HEK293 (cell line): ENCODE measurements around the gene FOXA2.

Experiments used
- CTCF ChIA-PET: fragments of 350-600 bp; formaldehyde crosslinking; extraction: SDS; loops from one replicate; lab custom pipeline; 2021; ENCODE audit warnings: antibody characterized with exemption; lab: Yijun Ruan, JAX
- POLR2A ChIA-PET: fragments of 300-600 bp; formaldehyde crosslinking; extraction: SDS; loops from one replicate; lab custom pipeline; 2020; ENCODE audit warnings: antibody characterized with exemption, inconsistent platforms; lab: Yijun Ruan, JAX
- H3K27ac ChIP-seq: fragments of 200-500 bp; sonication (Bioruptor generic); 2 replicates; pipeline ENCODE4 v1.5.1; 2014; ENCODE audit warnings: low read depth, low read length, control low read depth, inconsistent platforms; ENCODE audit errors: extremely low read depth
- H3K36me3 ChIP-seq, 2 experiments: fragments of 200-500 bp in 1 of 2; sonication (Bioruptor generic) in 1 of 2; 1 replicate in 1 of 2; 2 replicates in 1 of 2; pipeline ENCODE4 v1.5.1; 2014 to 2017; ENCODE audit warnings: inconsistent platforms in 2 of 2, low read length in 2 of 2; ENCODE audit not compliant: control insufficient read depth in 2 of 2, insufficient read depth in 1 of 2
- H3K4me1 ChIP-seq: fragments of 200-500 bp; sonication (Bioruptor generic); 2 replicates; pipeline ENCODE4 v1.5.1; 2014; ENCODE audit warnings: mild to moderate bottlenecking, low read length, inconsistent platforms; ENCODE audit not compliant: control insufficient read depth, insufficient read depth
- H3K4me3 ChIP-seq: 2 replicates; pipeline ENCODE4 v1.5.1; 2011; ENCODE audit warnings: low read depth, mild to moderate bottlenecking, control low read depth, low read length, moderate library complexity
- H3K9me3 ChIP-seq: fragments of 200-500 bp; sonication (Bioruptor generic); 2 replicates; pipeline ENCODE4 v1.5.1; 2014; ENCODE audit warnings: low read depth, low read length, inconsistent platforms; ENCODE audit not compliant: control insufficient read depth, insufficient read depth
- GLIS1 ChIP-seq: fragments of 450-650 bp; formaldehyde crosslinking; IDR thresholded peaks from 2 replicates; pipeline ENCODE4 v1.5.1; 2016; ENCODE audit warnings: missing biosample characterization, missing genetic modification characterization
- SCRT1 ChIP-seq: fragments of 450-650 bp; formaldehyde crosslinking; IDR thresholded peaks from 2 replicates; pipeline ENCODE4 v1.5.1; 2016; ENCODE audit warnings: missing biosample characterization, missing genetic modification characterization, borderline replicate concordance
- YY1 ChIP-seq: fragments of 450-650 bp; formaldehyde crosslinking; IDR thresholded peaks from 2 replicates; pipeline ENCODE4 v1.5.1; 2018; ENCODE audit warnings: missing biosample characterization, missing genetic modification characterization
- YY2 ChIP-seq: fragments of 450-650 bp; formaldehyde crosslinking; IDR thresholded peaks from 2 replicates; pipeline ENCODE4 v1.5.1; 2016; ENCODE audit warnings: missing biosample characterization, missing genetic modification characterization
- ZBTB10 ChIP-seq: fragments of 450-650 bp; formaldehyde crosslinking; IDR thresholded peaks from 2 replicates; pipeline ENCODE4 v1.5.1; 2016; ENCODE audit warnings: missing biosample characterization, missing genetic modification characterization
- ZNF23 ChIP-seq: fragments of 450-650 bp; formaldehyde crosslinking; IDR thresholded peaks from 2 replicates; pipeline ENCODE4 v1.5.1; 2016; ENCODE audit warnings: missing biosample characterization, missing genetic modification characterization, borderline replicate concordance
- ZNF48 ChIP-seq: fragments of 450-650 bp; formaldehyde crosslinking; IDR thresholded peaks from 2 replicates; pipeline ENCODE4 v1.5.1; 2016; ENCODE audit warnings: missing biosample characterization, missing genetic modification characterization
- ZNF701 ChIP-seq: fragments of 450-650 bp; formaldehyde crosslinking; IDR thresholded peaks from 2 replicates; pipeline ENCODE4 v1.5.1; 2016; ENCODE audit warnings: missing biosample characterization, missing genetic modification characterization
- ZSCAN16 ChIP-seq: fragments of 450-650 bp; formaldehyde crosslinking; IDR thresholded peaks from 2 replicates; pipeline ENCODE4 v1.5.1; 2016; ENCODE audit warnings: missing biosample characterization, missing genetic modification characterization
- TF ChIP-seq, protein P1 (sequence below): fragments of 450-650 bp; formaldehyde crosslinking; IDR thresholded peaks from 2 replicates; pipeline ENCODE4 v1.5.1; 2016; ENCODE audit warnings: missing biosample characterization, missing genetic modification characterization
- TF ChIP-seq, protein P2 (sequence below): fragments of 450-650 bp; formaldehyde crosslinking; IDR thresholded peaks from 2 replicates; pipeline ENCODE4 v1.5.1; 2016; ENCODE audit warnings: missing biosample characterization, missing genetic modification characterization
- TF ChIP-seq, protein P3 (sequence below): fragments of 450-650 bp; IDR thresholded peaks from 2 replicates; pipeline ENCODE4 v1.5.1; 2018; ENCODE audit warnings: missing biosample characterization, missing genetic modification characterization

FOXA2 gene

GRCh38 chr20:22536141-22536828, 48.1 kb downstream of the FOXA2 start:
- Histone ChIP-seq H3K4me1 (no peaks in the 10 kb centered on the region), H3K9me3 (no peaks in the 10 kb centered on the region), H3K4me3 (no peak overlapping the region), H3K36me3 (no peaks in the 10 kb centered on the region), H3K27ac (no peak overlapping the region)
- ChIA-PET POLR2A (no interaction called here), CTCF (no interaction called here)
- TF ChIP-seq ZNF701 (tag by site-specific recombination) (no peak), ZBTB10 (no peak)
- TF ChIP-seq, protein P1, sequence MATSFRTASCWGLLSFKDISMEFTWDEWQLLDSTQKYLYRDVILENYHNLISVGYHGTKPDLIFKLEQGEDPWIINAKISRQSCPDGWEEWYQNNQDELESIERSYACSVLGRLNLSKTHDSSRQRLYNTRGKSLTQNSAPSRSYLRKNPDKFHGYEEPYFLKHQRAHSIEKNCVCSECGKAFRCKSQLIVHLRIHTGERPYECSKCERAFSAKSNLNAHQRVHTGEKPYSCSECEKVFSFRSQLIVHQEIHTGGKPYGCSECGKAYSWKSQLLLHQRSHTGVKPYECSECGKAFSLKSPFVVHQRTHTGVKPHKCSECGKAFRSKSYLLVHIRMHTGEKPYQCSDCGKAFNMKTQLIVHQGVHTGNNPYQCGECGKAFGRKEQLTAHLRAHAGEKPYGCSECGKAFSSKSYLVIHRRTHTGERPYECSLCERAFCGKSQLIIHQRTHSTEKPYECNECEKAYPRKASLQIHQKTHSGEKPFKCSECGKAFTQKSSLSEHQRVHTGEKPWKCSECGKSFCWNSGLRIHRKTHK (tag by site-specific recombination) = no peak

GRCh38 chr20:22535483-22535882, 48.9 kb downstream of the FOXA2 start:
- CTCF ChIA-PET = no interaction called here
- TF ChIP-seq ZBTB10 = no peak
- TF ChIP-seq, protein P2, sequence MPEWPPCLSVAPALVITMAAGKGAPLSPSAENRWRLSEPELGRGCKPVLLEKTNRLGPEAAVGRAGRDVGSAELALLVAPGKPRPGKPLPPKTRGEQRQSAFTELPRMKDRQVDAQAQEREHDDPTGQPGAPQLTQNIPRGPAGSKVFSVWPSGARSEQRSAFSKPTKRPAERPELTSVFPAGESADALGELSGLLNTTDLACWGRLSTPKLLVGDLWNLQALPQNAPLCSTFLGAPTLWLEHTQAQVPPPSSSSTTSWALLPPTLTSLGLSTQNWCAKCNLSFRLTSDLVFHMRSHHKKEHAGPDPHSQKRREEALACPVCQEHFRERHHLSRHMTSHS (tag by site-specific recombination) = no peak
- no peak for TF ChIP-seq YY2 (tag by site-specific recombination)
- TF ChIP-seq YY1 (tag by site-specific recombination) = no peak
- TF ChIP-seq, protein P3, sequence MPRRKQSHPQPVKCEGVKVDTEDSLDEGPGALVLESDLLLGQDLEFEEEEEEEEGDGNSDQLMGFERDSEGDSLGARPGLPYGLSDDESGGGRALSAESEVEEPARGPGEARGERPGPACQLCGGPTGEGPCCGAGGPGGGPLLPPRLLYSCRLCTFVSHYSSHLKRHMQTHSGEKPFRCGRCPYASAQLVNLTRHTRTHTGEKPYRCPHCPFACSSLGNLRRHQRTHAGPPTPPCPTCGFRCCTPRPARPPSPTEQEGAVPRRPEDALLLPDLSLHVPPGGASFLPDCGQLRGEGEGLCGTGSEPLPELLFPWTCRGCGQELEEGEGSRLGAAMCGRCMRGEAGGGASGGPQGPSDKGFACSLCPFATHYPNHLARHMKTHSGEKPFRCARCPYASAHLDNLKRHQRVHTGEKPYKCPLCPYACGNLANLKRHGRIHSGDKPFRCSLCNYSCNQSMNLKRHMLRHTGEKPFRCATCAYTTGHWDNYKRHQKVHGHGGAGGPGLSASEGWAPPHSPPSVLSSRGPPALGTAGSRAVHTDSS (tag by site-specific recombination) = no peak
- TF ChIP-seq ZSCAN16 (tag by site-specific recombination) = no peak
- TF ChIP-seq SCRT1 (tag by site-specific recombination) = no peak
- no peak for TF ChIP-seq GLIS1
- no peak for TF ChIP-seq ZNF23 (tag by site-specific recombination)
- TF ChIP-seq ZNF48 = no peak
- Histone ChIP-seq H3K27ac (no peak overlapping the region), H3K4me3 (no peak overlapping the region), H3K4me1 (no peaks in the 10 kb centered on the region), H3K36me3 (no peaks in the 10 kb centered on the region), H3K9me3 (no peaks in the 10 kb centered on the region)
- POLR2A ChIA-PET = no interaction called here
